HepG2 (cell line): ENCODE measurements around the gene TMPRSS7. TPM values are rescaled to one million over a fixed set of nuclear protein-coding genes. Genes with fewer than 3 reads are reported as not detected.

Experiments
- CHCHD3 ChIP-seq: sonication (generic); formaldehyde crosslinking; IDR thresholded peaks from 2 replicates; pipeline ENCODE4 v1.8.0; 2022; ENCODE audit warnings: mild to moderate bottlenecking, missing genetic modification reagents, moderate library complexity
- CREB1 ChIP-seq, 2 experiments: fragments of 450-650 bp in 1 of 2; IDR thresholded peaks; 2 replicates each; pipeline ENCODE4 v1.6.1; 2016 to 2017; ENCODE audit warnings: control low read depth in 1 of 2, mild to moderate bottlenecking in 1 of 2, missing compliant biosample characterization in 1 of 2, missing genetic modification characterization in 1 of 2
- DNMT3B ChIP-seq: conservative IDR thresholded peaks from 2 replicates; pipeline ENCODE4 v1.6.1; 2016; ENCODE audit warnings: missing biosample characterization, control low read depth
- ELF3 ChIP-seq: IDR thresholded peaks from 2 replicates; pipeline ENCODE4 v1.6.1; 2016; ENCODE audit warnings: missing genetic modification reagents, missing compliant biosample characterization
- FOXA3 ChIP-seq: IDR thresholded peaks from 2 replicates; pipeline ENCODE4 v1.6.1; 2016; ENCODE audit warnings: missing genetic modification reagents, missing compliant biosample characterization
- FOXP4 ChIP-seq: sonication (generic); formaldehyde crosslinking; IDR thresholded peaks from 2 replicates; pipeline ENCODE4 v1.4.0; 2020; ENCODE audit warnings: missing genetic modification reagents
- PAXIP1 ChIP-seq: sonication (generic); formaldehyde crosslinking; conservative IDR thresholded peaks from 2 replicates; pipeline ENCODE4 v1.4.0; 2020; ENCODE audit warnings: mild to moderate bottlenecking, missing genetic modification reagents, moderate library complexity
- SOX5 ChIP-seq: IDR thresholded peaks from 2 replicates; pipeline ENCODE4 v1.6.1; 2016; ENCODE audit warnings: borderline replicate concordance
- SOX6 ChIP-seq, 2 experiments: fragments of 450-650 bp in 1 of 2; sonication (generic) in 1 of 2; formaldehyde crosslinking in 1 of 2; IDR thresholded peaks; 2 replicates each; pipeline versions ENCODE4 v1.4.0 to v1.6.1; 2017 to 2020; ENCODE audit warnings: antibody characterized with exemption in 1 of 2, mild to moderate bottlenecking in 1 of 2, missing genetic modification reagents in 1 of 2
- TFDP1 ChIP-seq: IDR thresholded peaks from 2 replicates; pipeline ENCODE4 v1.6.1; 2016; ENCODE audit warnings: missing compliant biosample characterization, missing genetic modification reagents, borderline replicate concordance
- ZNF12 ChIP-seq: sonication (generic); formaldehyde crosslinking; IDR thresholded peaks from 2 replicates; pipeline ENCODE4 v1.5.0; 2020; ENCODE audit warnings: missing genetic modification reagents
- ZNF256 ChIP-seq: sonication (generic); formaldehyde crosslinking; conservative IDR thresholded peaks from 2 replicates; pipeline ENCODE4 v1.4.0; 2020; ENCODE audit warnings: missing genetic modification reagents
- ZNF275 ChIP-seq: sonication (generic); formaldehyde crosslinking; IDR thresholded peaks from 2 replicates; pipeline ENCODE4 v1.8.0; 2022; ENCODE audit warnings: missing genetic modification reagents, mild to moderate bottlenecking, inconsistent platforms, borderline replicate concordance
- ZNF329 ChIP-seq: sonication (generic); formaldehyde crosslinking; IDR thresholded peaks from 2 replicates; pipeline ENCODE4 v1.9.0; 2021; ENCODE audit warnings: low read depth, mild to moderate bottlenecking, missing genetic modification reagents
- ZNF331 ChIP-seq: sonication (generic); formaldehyde crosslinking; IDR thresholded peaks from 2 replicates; pipeline ENCODE4 v1.4.0; 2020; ENCODE audit warnings: missing genetic modification reagents
- ZNF792 ChIP-seq: IDR thresholded peaks from 2 replicates; pipeline ENCODE4 v1.6.1; 2016
- ZSCAN21 ChIP-seq: sonication (generic); formaldehyde crosslinking; IDR thresholded peaks from 2 replicates; pipeline ENCODE4 v1.8.0; 2022; ENCODE audit warnings: mild to moderate bottlenecking, missing genetic modification reagents, moderate library complexity, borderline replicate concordance
- polyA plus RNA-seq, 8 experiments: library from polyadenylated mRNA; depleted of rRNA in 3 of 8; stranded (reverse) in 7 of 8; unstranded in 1 of 8; fragments of >200 nt; fragmentation: Illumina TruSeq in 4 of 8; extraction: Trizol in 4 of 8; gene quantifications; 2 replicates each; pipeline versions ENCODE4 v1.2.1 to v1.2.3, GENCODE V29; 2011 to 2016; ENCODE audit warnings: low read depth in 4 of 8, missing spikeins in 1 of 8, mixed read lengths in 1 of 8; ENCODE audit not compliant: insufficient read depth in 1 of 8
- total RNA-seq, 5 experiments: library from RNA; depleted of rRNA; stranded (reverse); fragments of >200 nt; fragmentation: Illumina TruSeq; extraction: Trizol; gene quantifications; 2 replicates each; pipeline ENCODE4 v1.2.3, GENCODE V29; 2016; ENCODE audit warnings: low read depth in 1 of 5
- TF ChIP-seq, protein P1 (sequence below): IDR thresholded peaks from 2 replicates; pipeline ENCODE4 v1.6.1; 2016; ENCODE audit warnings: missing compliant biosample characterization, missing genetic modification reagents, borderline replicate concordance

The TMPRSS7 gene
- total and polyA plus RNA-seq, 2 of the 13 experiments (the other 11 are each of a cell fraction or from before 2014, with no cell fraction given), result not detected

GRCh38 chr3:112074616-112075497, 40.3 kb downstream of the TMPRSS7 start (continued):
- TF ChIP-seq ZSCAN21 (CRISPR knock-in tag) (no peak), PAXIP1 (CRISPR knock-in tag) (peak; percentile 20; the same call in 1 of the 2 replicates), SOX5 (CRISPR knock-in tag) (peak; percentile 30; the same call in 1 of the 2 replicates), FOXA3 (peak; percentile 60), TFDP1 (CRISPR knock-in tag) (0 out of 2 replicates have a peak, but pooled peaks have one; percentile 18), ZNF256 (no peak), ELF3 (CRISPR knock-in tag) (peak; percentile 44; the same call in 1 of the 2 replicates), FOXP4 (CRISPR knock-in tag) (peak; percentile 40; the same call in 1 of the 2 replicates), ZNF331 (CRISPR knock-in tag) (0 out of 2 replicates have a peak, but pooled peaks have one; percentile 34), ZNF329 (CRISPR knock-in tag) (no peak), ZNF792 (CRISPR knock-in tag) (0 out of 2 replicates have a peak, but pooled peaks have one; percentile 57), ZNF275 (CRISPR knock-in tag) (no peak), DNMT3B (CRISPR knock-in tag) (0 out of 2 replicates have a peak, but pooled peaks have one; percentile 33), ZNF12 (peak; percentile 68; the same call in 1 of the 2 replicates), CHCHD3 (CRISPR knock-in tag) (no peak), CREB1 (IDR thresholded peaks at IDR 0.05) (no peak), CREB1 (CRISPR knock-in tag; IDR thresholded peaks at IDR 0.05) (peak; percentile 2; the same call in 1 of the 2 replicates), SOX6 (IDR thresholded peaks at IDR 0.05) (no peak), SOX6 (CRISPR knock-in tag; IDR thresholded peaks at IDR 0.05) (peak; percentile 16; the same call in 1 of the 2 replicates)
- TF ChIP-seq, protein P1, sequence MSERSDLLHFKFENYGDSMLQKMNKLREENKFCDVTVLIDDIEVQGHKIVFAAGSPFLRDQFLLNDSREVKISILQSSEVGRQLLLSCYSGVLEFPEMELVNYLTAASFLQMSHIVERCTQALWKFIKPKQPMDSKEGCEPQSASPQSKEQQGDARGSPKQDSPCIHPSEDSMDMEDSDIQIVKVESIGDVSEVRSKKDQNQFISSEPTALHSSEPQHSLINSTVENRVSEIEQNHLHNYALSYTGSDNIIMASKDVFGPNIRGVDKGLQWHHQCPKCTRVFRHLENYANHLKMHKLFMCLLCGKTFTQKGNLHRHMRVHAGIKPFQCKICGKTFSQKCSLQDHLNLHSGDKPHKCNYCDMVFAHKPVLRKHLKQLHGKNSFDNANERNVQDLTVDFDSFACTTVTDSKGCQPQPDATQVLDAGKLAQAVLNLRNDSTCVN (CRISPR knock-in tag), result peak; percentile 23; the same call in 1 of the 2 replicates
